Erythroblast (primary cell): ENCODE data around the gene ARFGAP3.

Experiments used
- DNase-seq, 2 experiments: peaks; one replicate each; lab custom pipeline; 2025; lab: John Stamatoyannopoulos, UW
- GATA1 ChIP-seq: IDR thresholded peaks from 2 replicates; pipeline ENCODE4 v1.6.1; 2011; ENCODE audit warnings: low read depth, mild to moderate bottlenecking, control low read depth, low read length, moderate library complexity
- POLR2A ChIP-seq: IDR thresholded peaks from 2 replicates; pipeline ENCODE4 v1.6.1; 2011; ENCODE audit warnings: mild to moderate bottlenecking, low read length

Gene ARFGAP3

GRCh38 chr22:42808521-42808920, 48.6 kb downstream of the ARFGAP3 start:
- DNase-seq: no peak
- no peak for TF ChIP-seq GATA1
- TF ChIP-seq POLR2A: no peak

DNA sequence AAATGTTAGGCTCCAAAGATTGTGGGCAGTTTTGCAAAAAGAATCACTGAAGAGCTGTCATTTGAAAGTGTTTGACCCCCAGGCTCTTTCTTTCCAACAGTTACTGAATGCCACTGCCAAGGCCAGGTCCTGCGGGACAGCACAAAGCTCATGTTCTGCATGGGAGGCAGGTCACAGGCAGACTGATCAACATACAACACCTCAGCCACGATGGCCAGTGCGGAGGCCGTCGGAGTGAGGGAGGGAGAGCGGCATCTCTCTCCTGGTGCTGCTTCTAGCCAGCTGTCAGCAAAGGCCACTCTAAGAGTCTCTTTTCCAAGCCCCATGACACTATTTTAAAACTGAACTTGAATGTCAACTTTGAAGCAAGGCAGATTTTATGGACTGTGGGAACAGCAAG, 49.9 kb downstream of the ARFGAP3 start:
- TF ChIP-seq POLR2A: no peak
- no peak for TF ChIP-seq GATA1
- no peak for DNase-seq

- no peak for TF ChIP-seq POLR2A
- DNase-seq: no peak
These were observed 50.9 kb downstream of the ARFGAP3 start for GRCh38 chr22:42805998-42806830.

DNA sequence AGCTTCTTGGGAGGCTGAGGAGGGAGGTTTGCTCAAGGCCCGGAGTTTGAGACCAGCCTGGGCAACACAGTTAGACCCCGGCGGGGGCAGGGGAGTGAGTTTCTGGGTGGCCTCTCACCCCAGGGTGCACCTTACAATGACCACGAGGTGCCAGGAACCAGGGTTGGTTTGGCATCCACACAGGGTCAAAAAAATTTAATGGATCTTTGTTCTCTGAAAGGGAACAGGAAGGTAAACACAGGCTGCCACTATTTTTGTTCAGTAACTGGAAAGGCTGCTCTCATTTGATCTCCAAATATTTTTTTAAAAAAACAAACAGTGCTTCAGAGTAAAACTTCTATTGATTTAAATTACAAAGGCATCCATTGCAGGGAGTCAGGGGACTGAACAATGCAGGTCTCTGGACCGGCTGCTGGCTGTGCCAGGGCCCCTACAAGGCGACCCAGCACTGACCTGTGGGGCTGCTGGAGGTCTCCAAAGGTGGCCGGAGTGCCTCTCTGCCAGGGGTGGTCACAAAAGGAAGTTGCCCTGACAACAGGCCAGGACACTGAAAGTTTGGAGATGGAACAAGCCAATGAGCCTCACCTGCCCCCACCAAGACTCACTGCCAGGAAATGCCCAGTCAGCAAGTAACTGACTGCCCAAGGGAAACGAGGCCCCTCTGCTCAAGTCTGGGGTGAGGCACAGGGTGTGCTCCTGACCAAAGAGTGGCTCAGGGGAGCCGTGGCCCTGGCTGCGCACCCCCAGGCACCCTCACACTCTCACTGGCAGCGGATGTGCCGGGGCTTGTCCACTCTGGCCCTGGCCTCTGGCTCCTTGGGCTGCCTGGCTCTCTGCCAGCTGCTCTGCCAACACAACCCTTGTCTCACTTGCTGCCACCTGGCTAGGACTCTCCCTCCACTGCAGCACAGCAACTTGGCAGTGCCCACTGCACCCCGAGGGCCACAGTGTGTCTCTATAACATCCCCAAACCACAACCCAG, 51.8 kb downstream of the ARFGAP3 start:
- no peak for DNase-seq
- TF ChIP-seq GATA1: no peak
- TF ChIP-seq POLR2A: no peak

DNA sequence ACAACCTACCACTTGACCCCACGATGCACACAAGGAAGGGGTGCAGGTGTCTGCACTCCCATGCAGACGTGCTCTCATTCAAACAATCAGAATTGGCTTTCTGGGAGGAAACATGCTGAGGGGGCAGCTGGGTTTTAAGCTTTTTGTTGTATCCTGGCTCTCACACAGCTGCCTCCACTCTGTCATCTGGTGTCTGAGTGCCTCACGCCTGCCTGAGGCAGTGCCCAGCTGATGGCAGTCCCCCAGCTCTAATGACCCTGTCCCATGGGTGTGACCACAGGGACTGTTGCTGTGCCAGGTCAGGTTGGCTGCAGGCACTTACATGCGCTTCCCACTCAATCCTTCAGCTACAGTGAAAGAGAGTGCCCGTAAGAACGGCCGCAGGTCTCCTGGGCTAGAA, 53.7 kb downstream of the ARFGAP3 start:
- TF ChIP-seq GATA1 (no peak), POLR2A (no peak)
- no peak for DNase-seq

GRCh38 chr22:42801252-42802080, 55.6 kb downstream of the ARFGAP3 start:
- no peak for DNase-seq
- no peak for TF ChIP-seq POLR2A
- no peak for TF ChIP-seq GATA1

- no peak for TF ChIP-seq POLR2A
- no peak for TF ChIP-seq GATA1
- DNase-seq: no peak
These were observed 56.4 kb downstream of the ARFGAP3 start for GRCh38 chr22:42800451-42801251.

DNA sequence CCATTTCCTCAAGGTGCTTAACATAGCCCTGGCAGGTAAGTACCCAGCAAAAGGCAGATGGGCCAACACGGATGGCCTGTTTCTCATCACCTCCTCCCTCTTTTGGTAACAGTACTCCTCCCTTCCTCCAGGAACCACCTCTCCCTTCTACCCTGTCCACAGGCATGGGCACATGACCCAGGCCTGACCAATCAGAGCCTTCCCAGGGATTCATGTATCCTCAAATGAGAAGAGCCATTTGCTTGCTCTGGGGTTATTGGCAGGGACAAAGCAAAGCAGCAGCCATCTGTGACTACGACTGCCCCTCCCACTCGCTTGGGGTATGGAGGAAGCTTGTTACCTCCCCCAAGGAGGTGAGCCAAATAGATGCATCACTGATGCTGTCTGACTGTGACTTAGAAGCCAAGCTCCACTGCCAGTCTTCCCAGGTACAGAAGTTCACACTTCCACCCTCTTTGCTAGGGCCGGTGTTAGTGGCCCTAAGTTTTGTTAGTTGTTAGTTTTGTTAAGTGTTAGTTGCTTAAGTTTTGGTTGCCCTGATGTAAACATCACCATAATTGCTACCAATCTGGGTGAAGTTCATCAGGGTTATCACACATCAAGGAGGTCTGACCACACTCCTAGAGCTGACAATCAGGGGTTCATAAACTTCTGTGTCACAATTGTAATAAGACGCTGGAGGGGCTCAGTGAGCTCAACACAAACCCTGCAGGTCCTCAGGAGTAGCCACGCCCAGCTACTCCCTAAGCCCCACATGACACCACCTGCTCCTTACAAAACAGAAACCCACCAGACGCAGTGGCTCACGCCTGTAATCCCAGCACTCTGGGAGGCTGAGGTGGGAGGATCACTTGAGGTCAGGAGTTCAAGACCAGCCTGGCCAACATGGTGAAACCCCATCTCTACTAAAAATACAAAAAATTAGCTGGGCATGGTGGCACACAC, 57.3 kb downstream of the ARFGAP3 start:
- no peak for TF ChIP-seq GATA1
- no peak for TF ChIP-seq POLR2A
- DNase-seq: no peak

- DNase-seq: no peak
- TF ChIP-seq GATA1: no peak
- no peak for TF ChIP-seq POLR2A
These were observed 58.0 kb downstream of the ARFGAP3 start for GRCh38 chr22:42799061-42799460.

GRCh38 chr22:42797011-42797410, 60.1 kb downstream of the ARFGAP3 start:
- TF ChIP-seq POLR2A (no peak), GATA1 (no peak)
- DNase-seq: no peak

DNA sequence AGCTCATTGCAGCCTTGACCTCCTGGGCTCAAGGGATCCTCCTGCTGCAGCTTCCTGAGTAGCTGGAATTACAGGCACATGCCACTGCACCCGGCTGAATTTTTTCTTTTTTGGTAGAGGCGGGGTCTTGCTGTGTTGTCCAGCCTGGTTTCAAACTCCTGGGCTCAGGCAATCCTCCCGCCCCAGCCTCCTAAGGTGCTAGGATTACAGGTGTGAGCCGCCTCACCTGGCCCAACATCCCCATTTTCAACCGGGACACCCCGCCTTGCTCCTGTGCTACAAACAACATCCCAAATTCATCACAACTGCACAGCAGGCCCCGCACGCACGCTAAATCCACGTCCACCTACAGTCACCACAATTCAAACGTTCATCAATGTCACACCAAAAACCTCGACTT, 61.0 kb downstream of the ARFGAP3 start:
- DNase-seq: no peak
- no peak for TF ChIP-seq GATA1
- TF ChIP-seq POLR2A: no peak
